SIG-M5 treated with dmso at 0.1 percent for 504 hours (cell line): ENCODE data around the gene SLC52A3.
"Not testable (repeated sequence)": the region's sequence is repeated elsewhere in the genome, so short reads cannot be mapped to it uniquely, and the experiment has no call there.

Source experiments
- DNase-seq: peaks from one replicate; lab custom pipeline; 2025; ENCODE audit not compliant: unreplicated experiment; lab: John Stamatoyannopoulos, UW

SLC52A3 gene

DNA sequence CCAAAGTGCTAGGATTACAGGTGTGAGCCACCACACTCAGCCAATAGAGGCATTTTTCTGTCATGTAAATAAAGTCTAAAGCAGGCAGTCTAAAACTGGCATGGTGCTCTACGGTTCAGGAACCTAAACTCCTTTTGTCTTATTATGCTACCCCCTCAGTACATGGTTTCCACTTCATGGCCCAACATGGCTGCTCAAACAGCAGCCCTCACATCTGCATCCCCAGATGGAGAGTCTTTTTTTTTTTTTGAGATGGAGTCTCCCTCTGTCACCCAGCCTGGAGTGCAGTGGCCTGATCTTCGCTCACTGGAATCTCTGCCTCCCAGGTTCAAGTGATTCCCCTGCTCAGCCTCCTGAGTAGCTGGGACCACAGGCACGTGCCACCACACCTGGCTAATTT lies 38.3 kb downstream of the SLC52A3 start:
- no peak for DNase-seq

DNA sequence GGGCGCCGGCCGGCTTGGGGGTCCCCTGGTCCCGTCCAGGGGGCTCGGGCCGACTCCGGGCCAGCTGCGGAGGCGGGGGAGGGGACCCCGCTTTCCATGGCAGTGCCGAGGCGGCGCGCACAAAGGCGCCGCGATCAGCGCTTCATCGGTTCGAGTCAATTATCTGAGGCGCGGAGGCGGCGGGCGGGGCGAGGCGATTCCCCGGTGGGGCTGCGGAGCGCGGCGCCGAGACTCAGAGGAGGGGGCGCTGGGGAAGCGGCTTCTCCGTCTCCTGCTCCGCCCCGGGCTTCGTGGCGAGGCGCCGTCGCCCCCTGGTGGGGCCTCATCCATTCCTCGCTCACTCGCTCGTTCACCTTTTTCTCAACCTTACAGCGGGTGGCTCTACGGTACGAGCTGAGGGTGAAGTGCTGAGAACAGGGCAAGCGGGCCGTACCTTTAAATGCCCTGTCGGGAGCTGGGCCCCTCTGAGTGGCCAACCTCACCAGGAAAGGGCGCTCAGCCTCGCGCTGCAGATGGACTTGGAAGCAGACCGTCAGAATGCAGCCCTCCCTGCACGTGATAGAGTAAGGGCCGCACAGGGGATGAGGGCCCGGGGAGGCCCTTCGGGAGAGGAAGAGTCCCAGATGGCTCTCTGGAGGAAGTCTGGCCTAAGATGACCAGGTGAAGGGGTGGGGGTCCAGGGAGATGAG lies 39.9 kb downstream of the SLC52A3 start:
- DNase-seq, result peak; percentile 48

DNA sequence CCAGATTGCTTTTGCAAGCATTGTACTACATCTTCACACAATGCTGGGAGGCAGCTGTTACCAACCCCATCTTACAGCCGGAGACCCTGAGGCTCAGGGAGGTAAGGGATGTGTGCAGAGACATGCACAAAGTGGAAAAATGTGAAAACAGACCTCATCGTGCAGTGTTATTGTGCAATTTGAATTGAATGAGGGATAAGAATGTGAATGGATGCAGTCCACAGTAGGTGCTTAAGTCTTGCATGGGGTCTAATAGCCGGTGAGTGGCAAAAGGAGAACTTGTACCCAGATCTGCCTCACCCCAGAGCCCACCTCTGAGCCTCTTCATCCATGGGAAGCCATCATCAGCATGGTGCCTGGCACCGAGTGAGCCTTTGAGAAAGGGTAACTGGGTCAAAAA lies 42.1 kb downstream of the SLC52A3 start:
- DNase-seq, result no peak

DNA sequence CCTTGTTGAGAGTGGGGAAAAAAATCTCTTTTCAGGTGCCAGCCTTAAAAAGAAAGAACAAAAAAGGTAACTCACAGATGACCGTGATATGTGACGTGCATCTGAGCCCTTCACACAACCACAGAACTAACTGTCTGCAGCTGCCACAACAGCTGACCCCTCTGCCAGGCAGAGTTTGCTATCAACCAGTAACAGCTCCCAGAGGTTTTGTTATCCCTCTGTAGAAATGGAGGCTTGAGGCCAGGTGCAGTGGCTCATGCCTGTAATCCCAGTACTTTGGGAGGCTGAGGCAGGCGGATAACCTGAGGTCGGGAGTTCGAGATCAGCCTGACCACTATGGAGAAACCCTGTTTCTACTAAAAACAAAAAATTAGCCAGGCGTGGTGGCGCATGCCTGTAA lies 42.8 kb downstream of the SLC52A3 start:
- no peak for DNase-seq

DNA sequence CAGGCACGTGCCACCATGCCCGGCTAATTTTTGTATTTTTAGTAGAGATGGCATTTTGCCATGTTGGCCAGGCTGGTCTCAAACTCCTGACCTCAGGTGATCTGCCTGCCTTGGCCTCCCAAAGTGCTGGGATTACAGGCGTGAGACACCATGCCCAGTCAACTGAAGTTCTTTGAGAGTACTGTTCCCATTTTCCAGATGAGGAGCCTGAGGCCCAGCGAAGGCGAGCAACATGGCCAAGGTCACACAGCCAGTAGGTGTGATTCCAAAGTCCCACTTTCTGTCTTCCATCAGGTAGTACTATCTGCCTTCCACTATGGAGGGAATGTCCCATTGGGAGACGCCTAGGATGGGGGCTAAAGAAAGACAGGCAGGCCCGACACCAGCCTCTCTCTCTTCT lies 43.5 kb downstream of the SLC52A3 start:
- DNase-seq, result not testable (repeated sequence)

DNA sequence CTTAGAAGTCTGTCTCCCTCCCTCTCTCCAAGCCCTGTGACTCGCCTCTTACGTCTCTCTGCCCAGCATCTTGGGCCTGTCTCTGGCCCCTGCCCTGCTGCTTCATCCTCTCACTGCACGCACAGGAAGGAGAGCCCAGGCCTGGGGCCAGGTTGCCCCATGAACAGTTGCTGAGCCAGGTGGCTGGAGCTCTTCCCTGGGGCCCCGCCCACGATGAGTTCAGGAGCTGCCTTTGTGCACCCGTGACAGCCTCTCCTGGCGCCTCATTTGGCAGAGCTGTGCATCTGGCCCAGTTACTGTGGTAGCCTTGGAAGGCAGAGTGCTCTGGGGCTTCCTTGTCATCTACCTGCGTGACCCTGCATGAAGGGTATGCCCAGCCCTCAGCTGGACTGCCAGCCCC lies 44.5 kb downstream of the SLC52A3 start:
- no peak for DNase-seq

DNA sequence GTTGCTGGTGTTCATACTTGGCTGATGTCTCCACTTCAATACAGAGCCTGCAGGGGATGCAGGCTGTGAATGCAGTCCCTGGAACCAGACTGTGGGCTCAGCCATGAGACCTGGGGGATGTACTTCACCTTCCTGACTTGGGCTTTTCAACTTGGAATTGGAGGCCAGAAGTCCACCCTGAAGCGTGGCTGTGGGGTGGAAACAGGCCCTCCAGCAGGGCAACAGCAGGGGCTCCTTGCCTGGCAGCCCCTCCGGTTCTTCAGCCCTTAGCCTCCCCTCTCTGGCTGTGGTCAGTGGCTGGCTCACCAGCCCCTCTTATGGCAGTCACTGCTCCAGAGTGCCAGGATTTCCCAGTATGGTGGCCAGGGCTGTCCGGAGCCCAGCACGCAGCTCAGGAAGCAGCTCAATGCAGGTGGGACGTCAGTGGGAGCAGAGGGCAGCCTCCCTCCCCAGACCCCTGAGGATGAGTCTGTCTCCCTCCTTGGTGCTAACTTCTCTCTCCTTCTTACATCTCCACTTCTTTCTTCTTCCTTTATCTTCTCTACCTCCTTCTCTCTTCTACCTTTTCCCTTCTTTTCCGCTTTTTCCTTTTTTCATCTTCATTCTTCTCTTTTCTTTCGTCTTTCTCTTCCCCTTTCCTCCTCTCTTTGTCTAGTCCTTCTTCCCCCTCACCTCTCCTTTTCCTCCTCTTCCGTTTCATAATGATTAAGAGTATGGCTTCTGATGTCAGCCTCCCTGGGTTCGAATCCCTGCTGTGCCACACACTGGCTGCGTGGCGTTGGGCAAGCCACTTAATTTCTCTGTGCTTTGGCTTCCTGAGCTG lies 45.3 kb downstream of the SLC52A3 start:
- DNase-seq, result no peak

DNA sequence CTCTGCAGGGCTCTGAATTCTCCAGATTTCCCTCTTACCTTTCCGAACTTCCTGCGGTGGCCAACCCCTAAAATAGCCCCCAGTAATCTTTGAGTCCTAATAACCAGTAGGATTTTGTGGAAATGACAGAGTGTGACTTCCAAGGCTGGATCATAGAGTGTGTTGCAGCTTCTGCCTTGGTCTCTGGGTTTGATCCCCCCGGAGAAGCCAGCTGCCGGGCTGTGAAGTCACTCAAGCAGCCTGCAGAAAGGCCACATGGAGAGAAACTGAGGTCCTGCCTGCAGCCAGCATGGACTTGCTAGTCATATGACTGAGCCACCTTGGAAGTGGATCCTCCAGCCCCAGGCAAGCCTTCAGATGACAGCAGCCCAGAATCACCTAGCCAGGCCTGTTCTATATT lies 46.4 kb downstream of the SLC52A3 start:
- no peak for DNase-seq

DNA sequence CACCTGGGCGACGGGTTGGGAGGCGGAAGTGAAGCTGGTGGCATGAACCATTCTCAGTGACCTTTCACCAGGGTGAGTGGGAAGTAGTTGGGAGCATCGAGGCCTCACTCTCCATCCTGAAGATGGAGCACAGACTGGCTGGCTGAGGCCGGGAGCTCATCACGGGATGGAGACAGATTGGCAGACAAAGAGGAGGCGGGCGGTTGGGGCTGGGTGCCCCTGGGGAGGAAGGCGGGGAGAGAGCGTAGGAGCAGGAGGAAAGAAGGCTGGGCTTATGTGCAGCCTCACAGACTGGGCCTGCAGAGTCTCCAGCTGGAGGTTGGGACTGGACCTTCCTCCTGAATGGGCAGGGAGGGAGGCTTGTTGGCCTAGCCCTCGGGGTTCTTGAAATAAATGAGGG lies 48.5 kb downstream of the SLC52A3 start:
- DNase-seq, result no peak

DNA sequence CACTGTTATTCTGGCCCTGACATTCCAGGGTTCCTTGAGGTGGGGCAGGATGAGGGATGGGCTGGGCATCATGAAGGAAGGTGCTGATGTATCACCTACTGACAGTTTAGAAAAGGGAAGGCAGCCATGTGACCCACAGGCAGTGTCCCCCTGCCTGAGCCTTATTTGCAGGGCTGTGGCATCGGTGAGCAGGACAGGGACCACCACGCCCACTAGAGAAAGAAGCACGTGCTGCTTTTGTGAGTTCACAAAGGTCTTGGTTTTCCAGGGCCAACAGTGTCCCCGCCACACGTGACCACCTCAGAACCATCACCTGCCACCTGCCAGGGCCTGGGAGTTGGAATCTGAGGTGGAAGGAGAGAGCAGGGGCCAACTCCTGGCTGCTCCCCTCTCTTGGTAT lies 49.2 kb downstream of the SLC52A3 start:
- DNase-seq, result no peak

DNA sequence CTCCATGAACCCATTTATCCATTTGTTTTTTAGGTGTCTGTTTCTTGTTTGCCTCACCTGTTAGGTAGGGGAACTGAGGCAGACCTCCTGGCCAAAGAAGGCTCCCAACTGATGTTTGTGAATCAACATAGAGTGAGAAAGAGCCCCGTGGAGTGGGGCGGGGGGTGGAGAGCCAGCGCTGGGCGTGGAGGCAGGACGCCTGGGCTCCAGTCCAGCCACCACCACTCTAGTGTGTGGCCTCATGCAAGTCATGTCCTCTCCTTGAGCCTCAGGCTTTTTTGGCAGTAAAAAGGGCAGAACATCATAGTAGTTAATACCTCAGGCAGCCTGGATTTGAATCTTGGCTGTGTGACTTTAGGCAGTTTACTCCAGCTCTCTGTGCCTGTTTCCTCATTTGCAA lies 50.5 kb downstream of the SLC52A3 start:
- no peak for DNase-seq

DNA sequence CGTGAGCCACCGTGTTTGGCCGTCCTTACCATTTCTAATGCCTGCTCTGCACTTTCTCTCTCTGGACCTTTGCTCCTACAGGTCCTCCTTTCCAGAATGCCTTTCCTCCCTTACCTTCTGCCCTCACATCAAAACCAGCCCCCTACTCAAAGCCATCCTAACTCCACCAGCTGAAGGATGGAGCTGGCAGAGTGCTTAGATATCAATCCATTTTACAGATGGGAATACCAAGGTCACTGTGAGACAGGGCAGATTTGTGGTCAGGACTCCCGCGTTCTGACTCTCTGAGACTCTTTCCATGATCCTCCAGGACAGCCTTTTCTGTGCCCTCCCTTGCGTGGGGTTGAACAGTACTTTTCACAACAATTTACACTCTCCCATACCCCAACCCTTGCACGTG lies 51.0 kb downstream of the SLC52A3 start:
- DNase-seq, result no peak

DNA sequence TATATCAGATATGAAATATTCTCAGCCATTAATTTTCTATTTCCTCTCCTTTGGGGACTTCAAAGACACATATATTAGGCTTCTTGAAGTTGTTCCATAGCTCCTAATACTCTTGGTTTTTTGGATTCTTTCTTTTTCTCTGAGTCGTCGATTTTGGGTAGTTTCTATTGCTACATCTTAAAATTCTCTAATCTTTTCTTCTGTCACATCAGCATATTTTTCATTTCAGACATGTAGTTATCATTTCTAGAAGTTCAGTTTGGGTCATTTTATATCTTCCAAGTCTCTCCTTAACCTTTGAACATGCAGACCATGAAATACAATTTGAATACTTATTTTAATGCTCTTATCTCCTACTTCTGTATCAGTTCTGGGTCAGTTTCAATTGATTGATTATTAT lies 53.8 kb downstream of the SLC52A3 start:
- no peak for DNase-seq

DNA sequence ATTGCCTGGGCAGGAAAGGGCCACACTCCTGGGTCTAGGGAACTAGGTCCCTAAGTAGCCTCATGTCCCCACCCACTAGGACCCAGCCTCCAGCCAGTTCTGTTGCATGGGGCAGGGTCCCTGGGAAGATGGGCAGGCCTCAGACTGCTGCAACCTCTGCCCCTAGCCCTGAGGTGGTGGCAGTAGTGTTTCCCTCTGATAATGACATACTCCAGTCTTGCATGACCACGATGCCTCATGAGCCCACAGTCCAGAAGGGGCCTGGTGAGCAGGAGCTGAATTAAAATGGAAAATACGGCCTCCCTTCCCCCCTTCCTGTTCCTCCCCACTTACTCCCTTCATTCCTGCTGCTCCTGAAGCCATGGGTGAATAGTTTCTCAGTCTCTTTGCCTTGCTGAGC lies 56.7 kb downstream of the SLC52A3 start:
- DNase-seq, result no peak

DNA sequence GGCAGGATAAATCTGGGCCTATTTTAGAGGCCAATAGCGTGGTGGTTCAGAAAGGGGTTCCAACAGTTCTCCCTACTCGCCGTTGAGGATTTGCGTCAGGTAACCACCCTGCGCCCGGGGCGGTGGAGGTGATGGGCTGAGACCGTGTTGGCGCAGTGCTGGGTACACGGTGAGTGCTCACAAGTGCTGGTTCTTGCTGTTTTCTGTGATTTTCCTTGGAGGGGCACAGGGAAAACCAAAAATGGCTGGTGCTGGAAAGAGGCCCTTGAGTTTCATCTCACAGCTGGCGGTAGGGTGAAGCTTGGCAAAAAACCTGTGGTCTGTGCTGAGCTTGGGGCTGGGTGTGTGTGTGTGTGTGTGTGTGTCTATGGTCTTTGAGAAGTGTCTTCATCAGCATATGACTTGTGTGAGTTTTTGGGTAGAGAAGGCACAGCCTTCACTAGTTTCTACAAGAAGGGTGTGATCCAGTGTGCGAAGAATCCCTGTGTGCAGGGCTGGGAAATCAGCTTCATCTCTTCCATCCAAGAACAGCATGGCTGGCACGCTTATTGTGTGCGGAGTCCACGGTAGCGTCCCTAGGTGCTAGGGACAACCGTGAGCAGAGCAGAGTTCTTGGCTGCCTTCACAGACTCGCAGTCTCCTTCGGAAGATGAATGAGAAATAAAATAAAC lies 57.4 kb downstream of the SLC52A3 start:
- no peak for DNase-seq
